Adrenal gland (tissue), 5 donors: ENCODE data around the gene SHC1.

ENCODE experiments used
- CTCF ChIP-seq, 6 experiments: fragments of 450-650 bp in 4 of 6; fragments of 200-600 bp in 2 of 6; sonication (generic) in 1 of 6; IDR thresholded peaks; 1 replicate in 5 of 6; 2 replicates in 1 of 6; pipeline versions ENCODE4 v1.5.1 to v1.8.0; 2016 to 2021; ENCODE audit warnings: antibody characterized with exemption in 6 of 6, mild to moderate bottlenecking in 2 of 6, moderate library complexity in 1 of 6
- POLR2A ChIP-seq, 2 donors: fragments of 450-650 bp; IDR thresholded peaks; one replicate each; pipeline ENCODE4 v1.6.1; 2017; ENCODE audit warnings: antibody characterized with exemption in 2 of 2, mild to moderate bottlenecking in 2 of 2, moderate library complexity in 1 of 2
- donor health status: DM: no; HTN: no; CAD: no.

- TF ChIP-seq POLR2A (IDR thresholded peaks at IDR 0.05): no peak
- no peak for TF ChIP-seq CTCF (IDR thresholded peaks at IDR 0.05)
Measured at GRCh38 chr1:154996966-154997701, 26.6 kb upstream of the SHC1 start.
